Gastroesophageal sphincter (tissue), 3 donors: ENCODE results near the gene LMCD1.

Source experiments
- EP300 ChIP-seq: sonication (generic); formaldehyde crosslinking; IDR thresholded peaks from one replicate; pipeline ENCODE4 v1.6.1; 2017; ENCODE audit warnings: antibody characterized with exemption, mild to moderate bottlenecking
- POLR2AphosphoS5 ChIP-seq: sonication (generic); formaldehyde crosslinking; IDR thresholded peaks from one replicate; pipeline ENCODE4 v1.6.1; 2017; ENCODE audit warnings: antibody characterized with exemption
- TF ChIP-seq, protein P1 (sequence below), 4 experiments: fragments of 200-600 bp in 2 of 4; fragments of 450-650 bp in 2 of 4; sonication (generic) in 1 of 4; IDR thresholded peaks; one replicate each; pipeline ENCODE4 v1.5.1; 2017 to 2019; ENCODE audit warnings: antibody characterized with exemption in 4 of 4, mild to moderate bottlenecking in 2 of 4, moderate library complexity in 2 of 4

- TF ChIP-seq EP300 (no peak), POLR2AphosphoS5 (no peak)
- TF ChIP-seq, protein P1, sequence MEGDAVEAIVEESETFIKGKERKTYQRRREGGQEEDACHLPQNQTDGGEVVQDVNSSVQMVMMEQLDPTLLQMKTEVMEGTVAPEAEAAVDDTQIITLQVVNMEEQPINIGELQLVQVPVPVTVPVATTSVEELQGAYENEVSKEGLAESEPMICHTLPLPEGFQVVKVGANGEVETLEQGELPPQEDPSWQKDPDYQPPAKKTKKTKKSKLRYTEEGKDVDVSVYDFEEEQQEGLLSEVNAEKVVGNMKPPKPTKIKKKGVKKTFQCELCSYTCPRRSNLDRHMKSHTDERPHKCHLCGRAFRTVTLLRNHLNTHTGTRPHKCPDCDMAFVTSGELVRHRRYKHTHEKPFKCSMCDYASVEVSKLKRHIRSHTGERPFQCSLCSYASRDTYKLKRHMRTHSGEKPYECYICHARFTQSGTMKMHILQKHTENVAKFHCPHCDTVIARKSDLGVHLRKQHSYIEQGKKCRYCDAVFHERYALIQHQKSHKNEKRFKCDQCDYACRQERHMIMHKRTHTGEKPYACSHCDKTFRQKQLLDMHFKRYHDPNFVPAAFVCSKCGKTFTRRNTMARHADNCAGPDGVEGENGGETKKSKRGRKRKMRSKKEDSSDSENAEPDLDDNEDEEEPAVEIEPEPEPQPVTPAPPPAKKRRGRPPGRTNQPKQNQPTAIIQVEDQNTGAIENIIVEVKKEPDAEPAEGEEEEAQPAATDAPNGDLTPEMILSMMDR (IDR thresholded peaks at IDR 0.05) = no peak
Observed at GRCh38 chr3:8606701-8607231, 105.1 kb downstream of the LMCD1 start.
